SK-N-SH treated with all-trans-retinoic acid at 6 μM for 48 hours (cell line): Measurements from ENCODE around the gene AFM.

Experiments used
- ATAC-seq: fragments of 200-7000 bp; cut with Tn5 transposase; 3 replicates; pipeline ENCODE4 v1.9.1; 2020; ENCODE audit warnings: mild to moderate bottlenecking, moderate library complexity
- ARNTL ChIP-seq: fragments of 450-650 bp; formaldehyde crosslinking; IDR thresholded peaks from 2 replicates; pipeline ENCODE4 v1.5.0; 2020; ENCODE audit warnings: low read depth, mild to moderate bottlenecking, moderate library complexity, borderline replicate concordance
- BACH2 ChIP-seq: fragments of 250-450 bp; sonication (Bioruptor Pico); IDR thresholded peaks from 2 replicates; pipeline ENCODE4 v1.9.0; 2021; ENCODE audit warnings: mild to moderate bottlenecking, borderline replicate concordance
- CREB5 ChIP-seq: fragments of 250-450 bp; sonication (Bioruptor Pico); IDR thresholded peaks from 2 replicates; pipeline ENCODE4 v1.5.1; 2020; ENCODE audit warnings: low read depth, mild to moderate bottlenecking, moderate library complexity
- CSDC2 ChIP-seq: fragments of 250-450 bp; sonication (Bioruptor Pico); IDR thresholded peaks from 2 replicates; pipeline ENCODE4 v1.5.0; 2020; ENCODE audit warnings: mild to moderate bottlenecking, moderate library complexity
- CSRNP3 ChIP-seq: fragments of 250-450 bp; sonication (Bioruptor Pico); IDR thresholded peaks from 2 replicates; pipeline ENCODE4 v1.5.1; 2021; ENCODE audit warnings: mild to moderate bottlenecking, moderate library complexity
- ESRRG ChIP-seq: fragments of 250-450 bp; sonication (Bioruptor Pico); IDR thresholded peaks from 2 replicates; pipeline ENCODE4 v1.6.1; 2021; ENCODE audit warnings: mild to moderate bottlenecking
- ISL1 ChIP-seq: fragments of 250-450 bp; sonication (Bioruptor Pico); IDR thresholded peaks from 2 replicates; pipeline ENCODE4 v2.1.2; 2022; ENCODE audit warnings: mild to moderate bottlenecking, moderate library complexity
- OSR1 ChIP-seq: fragments of 250-450 bp; sonication (Bioruptor Pico); IDR thresholded peaks from 2 replicates; pipeline ENCODE4 v1.8.0; 2022; ENCODE audit warnings: moderate library complexity, mild to moderate bottlenecking, inconsistent platforms
- PATZ1 ChIP-seq: fragments of 250-450 bp; sonication (Bioruptor Pico); IDR thresholded peaks from 2 replicates; pipeline ENCODE4 v1.8.0; 2020; ENCODE audit warnings: mild to moderate bottlenecking, moderate library complexity, borderline replicate concordance
- POU6F1 ChIP-seq: fragments of 250-450 bp; sonication (Bioruptor Pico); IDR thresholded peaks from 2 replicates; pipeline ENCODE4 v1.8.0; 2021; ENCODE audit warnings: low read depth, mild to moderate bottlenecking, moderate library complexity, borderline replicate concordance
- PPARA ChIP-seq: fragments of 250-450 bp; sonication (Bioruptor Pico); IDR thresholded peaks from 2 replicates; pipeline ENCODE4 v1.5.0; 2020; ENCODE audit warnings: mild to moderate bottlenecking, borderline replicate concordance
- RARB ChIP-seq: fragments of 250-450 bp; sonication (Bioruptor Pico); IDR thresholded peaks from 2 replicates; pipeline ENCODE4 v1.8.0; 2021; ENCODE audit warnings: mild to moderate bottlenecking, moderate library complexity
- SNAI2 ChIP-seq: fragments of 250-450 bp; sonication (Bioruptor Pico); IDR thresholded peaks from 2 replicates; pipeline ENCODE4 v1.5.0; 2020; ENCODE audit warnings: mild to moderate bottlenecking, moderate library complexity
- TCF4 ChIP-seq: fragments of 250-450 bp; sonication (Bioruptor Pico); IDR thresholded peaks from 2 replicates; pipeline ENCODE4 v1.8.0; 2021; ENCODE audit warnings: mild to moderate bottlenecking, moderate library complexity, borderline replicate concordance
- TOX ChIP-seq: fragments of 250-450 bp; sonication (Bioruptor Pico); IDR thresholded peaks from 2 replicates; pipeline ENCODE4 v1.8.0; 2021; ENCODE audit warnings: mild to moderate bottlenecking, moderate library complexity, borderline replicate concordance
- TSHZ2 ChIP-seq: fragments of 250-450 bp; sonication (Bioruptor Pico); IDR thresholded peaks from 2 replicates; pipeline ENCODE4 v1.5.0; 2020; ENCODE audit warnings: mild to moderate bottlenecking, moderate library complexity
- ZC3H10 ChIP-seq: fragments of 250-450 bp; sonication (Bioruptor Pico); IDR thresholded peaks from 2 replicates; pipeline ENCODE4 v1.5.1; 2021; ENCODE audit warnings: mild to moderate bottlenecking, moderate library complexity
- ZFP3 ChIP-seq: fragments of 250-450 bp; sonication (Bioruptor Pico); IDR thresholded peaks from 2 replicates; pipeline ENCODE4 v1.5.0; 2020; ENCODE audit warnings: mild to moderate bottlenecking, moderate library complexity
- ZFP30 ChIP-seq: fragments of 450-650 bp; formaldehyde crosslinking; IDR thresholded peaks from 2 replicates; pipeline ENCODE4 v1.5.0; 2022; ENCODE audit warnings: mild to moderate bottlenecking, moderate library complexity
- ZNF8 ChIP-seq: fragments of 450-650 bp; formaldehyde crosslinking; IDR thresholded peaks from 2 replicates; pipeline ENCODE4 v1.5.0; 2020; ENCODE audit warnings: mild to moderate bottlenecking, moderate library complexity

The AFM gene

GRCh38 chr4:73438582-73439215 lies 42.8 kb upstream of the AFM start:
- ATAC-seq, result no peak

GRCh38 chr4:73439445-73439844 lies 42.1 kb upstream of the AFM start:
- ATAC-seq, result no peak
- no peak for TF ChIP-seq OSR1 (CRISPR knock-in tag)
- TF ChIP-seq CREB5 (CRISPR knock-in tag), result no peak
- no peak for TF ChIP-seq ESRRG
- TF ChIP-seq ZNF8 (CRISPR knock-in tag), result no peak
- no peak for TF ChIP-seq TOX (CRISPR knock-in tag)

More at GRCh38 chr4:73438582-73439215, 42.8 kb upstream of the AFM start:
- TF ChIP-seq ISL1 (no peak), ARNTL (no peak), ZFP30 (CRISPR knock-in tag) (no peak), CREB5 (CRISPR knock-in tag) (no peak), TOX (CRISPR knock-in tag) (no peak), ZNF8 (CRISPR knock-in tag) (no peak), PATZ1 (CRISPR knock-in tag) (no peak), CSDC2 (CRISPR knock-in tag) (no peak), CSRNP3 (no peak), TSHZ2 (CRISPR knock-in tag) (no peak), ESRRG (no peak), RARB (CRISPR knock-in tag) (no peak), POU6F1 (CRISPR knock-in tag) (no peak)
- TF ChIP-seq, all 23 proteins: peak for 0

- no peak for ATAC-seq
- TF ChIP-seq POU6F1 (CRISPR knock-in tag) (no peak), TCF4 (CRISPR knock-in tag) (no peak), CREB5 (CRISPR knock-in tag) (no peak), CSDC2 (CRISPR knock-in tag) (no peak), ARNTL (no peak), RARB (CRISPR knock-in tag) (no peak), ZFP3 (CRISPR knock-in tag) (no peak), TSHZ2 (CRISPR knock-in tag) (no peak), BACH2 (CRISPR knock-in tag) (no peak), SNAI2 (CRISPR knock-in tag) (no peak), ZC3H10 (no peak), PPARA (CRISPR knock-in tag) (no peak), ZFP30 (CRISPR knock-in tag) (no peak)
Measured at GRCh38 chr4:73439991-73440390, 41.6 kb upstream of the AFM start.
